NAMALWA (cell line): ENCODE data around the gene ME2.
A peak's percentile ranks its signal among the peaks of the same experiment; 100 is the strongest.
"Not testable (repeated sequence)": the region's sequence is repeated elsewhere in the genome, so short reads cannot be mapped to it uniquely, and the experiment has no call there.

Source experiments
- DNase-seq: peaks from one replicate; pipeline ENCODE4 v3.0.0-alpha.2; 2015; ENCODE audit warnings: low spot score

ME2 gene

DNA sequence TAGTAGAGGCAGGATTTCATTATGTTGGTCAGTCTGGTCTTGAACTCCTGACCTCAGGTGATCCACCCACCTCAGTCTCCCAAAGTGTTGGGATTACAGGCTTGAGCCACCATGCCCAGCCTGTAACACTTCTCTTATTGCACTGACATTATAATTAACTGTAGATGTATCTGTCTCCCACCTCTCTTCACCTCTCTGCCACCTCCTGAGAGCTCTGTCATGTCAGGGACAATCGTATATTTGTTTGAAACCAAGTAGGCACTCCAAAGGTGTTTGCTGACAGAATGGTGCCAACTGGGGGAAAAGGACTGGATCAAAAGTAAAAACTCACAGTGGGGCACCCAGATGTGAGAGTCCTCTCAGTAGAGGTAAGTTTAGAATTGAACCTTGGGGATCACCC lies 17.3 kb upstream of the ME2 start:
- no peak for DNase-seq

DNA sequence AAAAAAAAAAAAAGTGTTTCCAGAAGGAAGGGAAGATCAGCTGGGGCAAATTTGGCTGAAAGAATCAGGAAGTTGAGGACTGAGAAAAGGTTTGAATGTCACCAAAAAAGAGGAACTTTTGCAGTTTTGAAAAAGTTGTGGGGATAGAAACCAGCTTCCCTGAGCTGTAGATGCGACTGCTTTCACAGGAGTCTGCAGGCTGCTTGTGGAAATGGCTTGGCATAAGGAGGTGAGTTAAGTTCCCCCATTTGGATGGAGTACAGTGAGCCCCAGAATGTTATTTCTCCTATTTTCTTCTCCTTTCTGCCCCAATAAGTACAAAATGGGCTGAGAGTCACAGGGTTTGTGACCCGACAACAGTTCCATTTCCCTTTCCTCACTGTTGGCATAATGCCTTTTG lies 16.5 kb upstream of the ME2 start:
- DNase-seq = no peak

DNA sequence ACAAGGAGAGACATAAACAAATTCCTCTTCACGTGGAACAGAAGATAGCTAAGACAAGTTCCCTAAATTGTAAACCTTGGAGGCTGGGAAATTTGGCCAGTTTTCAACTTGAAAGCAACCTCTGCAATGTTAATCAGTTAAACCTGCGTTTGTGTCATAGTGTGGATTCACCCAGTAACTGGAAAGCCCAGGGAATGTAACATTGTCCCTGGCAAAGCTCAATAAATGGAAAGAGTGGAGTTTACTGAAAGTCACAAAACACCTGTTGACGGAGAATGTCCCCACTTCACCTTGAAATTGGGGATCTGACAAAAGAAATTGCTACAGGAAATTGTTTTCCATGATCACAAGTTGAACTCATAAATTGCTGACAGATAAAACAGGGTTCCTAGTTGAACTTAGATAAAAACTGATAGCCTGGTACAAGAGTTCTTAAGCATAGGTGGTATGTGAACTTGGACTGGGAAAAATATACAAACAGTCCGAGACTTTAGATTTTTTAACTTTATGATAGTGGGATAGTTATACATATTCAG lies 15.0 kb upstream of the ME2 start:
- no peak for DNase-seq

DNA sequence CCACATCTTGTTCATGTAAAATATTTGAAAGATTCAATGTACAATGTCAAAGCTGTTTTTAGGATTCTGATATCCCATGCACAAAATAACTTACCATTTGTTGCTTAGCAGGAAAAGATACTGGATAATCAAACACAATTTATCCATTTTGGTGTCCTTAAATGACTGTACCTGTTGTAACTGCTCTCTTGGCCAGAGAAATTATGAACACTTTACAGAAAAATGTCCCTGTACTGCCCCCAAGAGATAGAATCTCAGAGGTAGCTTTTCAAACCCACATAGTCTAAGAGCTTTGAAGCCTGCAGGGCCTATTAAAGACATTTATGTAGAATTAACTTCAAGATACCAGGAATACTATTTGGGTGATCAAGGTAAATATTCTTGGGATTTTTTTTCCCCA lies 12.2 kb upstream of the ME2 start:
- DNase-seq = peak; percentile 54

DNA sequence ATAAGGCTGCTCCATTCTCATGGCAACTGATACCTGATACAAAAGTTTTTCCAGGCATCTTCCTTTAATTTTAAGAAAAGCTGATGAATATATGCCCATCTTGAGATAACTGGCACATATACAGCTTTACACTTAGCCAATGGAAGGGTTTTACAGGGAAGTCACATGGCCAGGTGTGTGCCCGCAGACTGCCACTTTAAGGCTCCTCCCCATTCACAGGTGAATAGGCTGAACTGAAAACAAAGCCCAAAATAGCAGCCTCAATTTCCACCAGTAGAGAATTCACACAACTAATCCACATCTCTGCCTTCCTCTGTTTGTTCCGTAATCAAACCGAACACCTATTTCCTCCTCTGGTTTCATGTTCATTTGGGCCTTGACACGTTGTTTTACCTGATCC lies 9.8 kb upstream of the ME2 start:
- no peak for DNase-seq

DNA sequence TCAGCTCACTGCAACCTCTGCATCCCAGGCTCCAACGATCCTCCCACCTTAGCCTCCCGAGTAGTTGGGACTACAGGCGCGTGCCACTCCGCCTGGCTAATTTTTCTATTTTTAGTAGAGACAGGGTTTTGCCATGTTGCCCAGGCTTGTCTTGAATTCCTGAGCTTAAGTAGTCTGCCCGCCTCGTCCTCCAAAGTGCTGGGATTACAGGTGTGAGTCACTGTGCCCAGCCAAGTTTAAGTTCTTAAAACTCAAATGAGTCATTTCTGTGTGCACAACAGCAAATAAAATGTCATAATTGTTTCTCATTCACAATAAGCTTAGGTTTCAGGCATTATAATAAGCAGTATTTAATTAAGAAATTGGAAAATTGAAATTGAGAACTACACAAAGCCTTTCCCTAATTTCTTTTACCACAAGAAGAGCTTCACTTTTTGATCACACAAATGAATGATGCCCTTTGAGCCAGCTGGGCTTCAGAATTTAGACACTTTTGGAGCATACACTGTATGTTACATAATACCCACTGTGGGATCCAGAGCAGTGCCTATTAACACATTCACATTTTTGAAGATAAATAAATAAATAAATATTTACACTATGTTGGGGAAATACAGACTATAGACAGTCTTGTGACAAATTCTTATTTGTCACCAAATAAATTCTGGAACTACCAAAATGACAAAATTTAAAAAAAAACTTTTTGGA lies 8.6 kb upstream of the ME2 start:
- no peak for DNase-seq

DNA sequence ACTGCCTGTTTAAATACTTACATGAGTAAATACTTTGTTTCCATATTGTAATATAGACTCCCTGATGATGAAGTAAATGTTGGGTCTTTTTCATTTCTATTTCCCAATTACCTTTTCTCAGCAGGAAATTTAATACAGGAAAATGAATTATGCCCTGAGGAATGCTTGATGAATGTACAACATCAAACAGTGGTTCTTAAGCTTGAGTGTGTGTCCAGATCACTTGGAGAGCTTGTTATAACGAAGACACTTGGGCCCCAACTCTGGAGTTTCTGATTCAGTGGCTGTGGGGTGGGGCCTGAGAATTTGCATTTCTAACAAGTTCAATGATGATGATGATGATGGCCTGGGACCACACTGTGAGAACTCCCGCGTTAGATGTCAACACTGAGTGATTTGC lies 7.1 kb upstream of the ME2 start:
- DNase-seq = no peak

DNA sequence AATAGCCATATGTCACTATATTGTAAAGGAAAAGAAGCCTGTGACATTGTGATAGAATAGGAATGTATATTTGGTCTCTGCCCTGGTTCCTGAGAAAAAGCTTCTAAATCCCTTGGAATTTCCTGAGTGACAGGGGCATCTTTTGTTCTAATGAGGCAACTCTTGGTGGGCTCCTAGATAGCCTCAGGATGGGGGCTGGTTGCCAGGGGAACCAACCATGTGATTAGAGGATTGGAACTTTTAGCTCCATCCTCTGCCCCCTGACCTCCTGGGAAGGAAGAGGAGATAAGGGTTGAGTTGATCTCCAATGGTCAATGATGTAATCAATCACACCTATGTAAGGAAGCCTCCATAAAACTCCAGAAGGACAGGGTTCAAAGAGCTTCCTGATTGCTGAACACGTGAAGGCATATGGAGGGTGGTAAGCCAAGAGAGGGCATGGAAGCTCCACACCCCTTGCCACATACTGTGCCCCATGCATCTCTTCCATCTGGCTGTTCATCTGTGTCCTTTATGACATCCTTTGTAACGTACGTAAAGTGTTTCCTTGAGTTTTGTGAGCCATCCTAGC lies 2.9 kb upstream of the ME2 start:
- no peak for DNase-seq

DNA sequence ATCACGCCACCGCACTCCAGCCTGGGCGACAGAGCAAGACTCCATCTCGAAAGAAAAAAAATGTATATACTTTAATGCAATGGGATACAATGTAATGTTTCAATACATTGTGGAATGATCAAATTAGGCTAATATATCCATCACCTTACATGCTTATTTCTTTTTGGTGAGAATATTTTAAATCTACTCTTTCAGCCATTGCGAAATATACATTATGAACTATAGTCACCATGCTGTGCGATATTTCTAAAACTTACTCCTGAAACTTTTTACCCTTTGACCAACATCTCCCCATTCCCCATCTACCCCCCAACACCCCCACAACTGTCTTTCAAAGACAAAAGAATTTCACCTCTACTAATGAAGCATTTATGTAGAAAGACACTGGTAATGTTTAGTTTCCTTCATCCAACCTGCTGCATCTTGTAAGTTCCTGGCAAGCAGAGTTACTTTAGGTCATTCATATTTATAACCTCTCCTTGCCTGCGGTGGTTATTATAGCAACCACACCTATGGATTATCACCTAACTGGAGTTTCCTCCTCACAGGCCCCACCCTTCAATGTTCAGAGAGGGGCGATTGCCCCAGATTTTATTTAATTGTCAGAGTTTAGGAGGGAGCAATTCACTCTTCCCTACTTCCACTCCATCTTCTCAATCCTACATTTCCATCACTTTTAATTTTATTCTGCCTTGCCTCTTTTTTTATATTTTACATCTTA lies 1.2 kb upstream of the ME2 start:
- DNase-seq = no peak

DNA sequence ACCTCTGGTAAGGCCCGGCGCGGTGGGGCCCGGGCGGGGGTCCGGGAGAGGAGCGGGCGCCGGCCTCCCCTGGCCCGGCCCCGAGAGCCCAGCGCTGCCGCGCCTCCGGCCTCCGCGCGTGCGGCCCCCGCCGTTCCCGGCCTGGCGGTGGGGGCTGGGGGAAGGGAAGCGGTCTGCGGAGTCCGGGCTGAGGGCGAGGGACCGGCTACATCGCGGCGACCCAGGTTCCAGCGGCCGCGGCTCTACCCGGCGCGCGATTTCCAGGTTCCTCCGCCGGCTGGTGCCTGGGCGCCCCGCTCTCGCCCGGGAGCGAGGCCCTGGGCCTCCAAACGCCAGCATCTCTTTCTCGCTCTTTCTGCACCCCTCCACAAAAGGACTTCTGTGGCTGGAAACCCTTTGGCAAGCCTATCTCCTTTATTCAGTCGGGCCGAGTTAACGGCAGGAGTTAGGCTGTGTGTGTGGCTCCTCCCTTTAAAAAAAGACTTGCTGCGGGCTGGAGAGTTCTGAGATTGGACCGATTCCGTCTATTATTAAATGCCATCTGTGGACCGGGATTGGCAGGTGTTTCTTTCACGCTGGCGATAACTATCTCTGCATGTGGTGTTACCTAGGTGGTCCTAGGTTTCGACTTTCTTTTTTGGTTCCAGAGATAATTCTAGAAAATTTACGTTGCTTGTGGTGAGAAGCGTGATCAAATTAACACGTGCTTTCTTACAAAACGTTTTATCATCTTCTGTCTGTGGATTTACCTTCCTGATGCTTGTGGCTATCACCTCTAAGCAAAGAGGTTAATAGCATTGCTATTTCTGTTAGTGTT lies 592 bp downstream of the ME2 start:
- DNase-seq = peak; percentile 81

DNA sequence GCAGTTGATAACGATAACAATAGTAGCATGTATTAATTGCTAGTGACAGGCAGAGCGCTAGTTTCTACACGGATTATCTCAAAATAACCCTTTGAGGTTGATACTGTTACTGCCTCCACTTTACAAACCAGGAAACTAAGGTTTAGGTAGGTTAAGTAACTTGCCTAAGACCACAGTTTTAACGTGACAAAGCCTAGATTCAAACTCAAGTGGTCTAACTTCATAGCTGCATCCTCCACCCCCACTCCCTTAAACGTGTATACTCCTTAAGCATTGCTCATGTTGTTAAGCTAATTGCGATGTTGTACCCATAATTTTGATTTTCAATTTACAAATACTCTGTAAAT lies 1.2 kb downstream of the ME2 start:
- no peak for DNase-seq

DNA sequence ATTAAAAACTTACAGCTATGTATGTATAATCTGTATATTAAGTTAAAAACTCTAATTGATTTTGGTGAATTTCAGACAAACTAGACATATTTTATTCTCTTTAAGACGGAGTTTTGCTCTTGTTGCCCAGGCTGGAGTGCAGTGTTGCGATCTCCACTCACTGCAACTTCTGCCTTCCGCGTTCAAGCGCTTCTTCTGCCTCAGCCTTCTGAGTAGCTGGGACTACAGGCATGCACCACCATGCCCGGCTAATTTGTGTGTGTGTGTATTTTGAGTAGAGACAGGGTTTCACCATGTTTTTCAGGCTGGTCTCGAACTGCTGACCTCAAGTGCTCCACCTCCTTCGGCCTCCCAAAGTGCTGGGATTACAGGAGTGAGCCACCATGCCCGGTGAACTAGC lies 2.0 kb downstream of the ME2 start:
- DNase-seq = not testable (repeated sequence)

DNA sequence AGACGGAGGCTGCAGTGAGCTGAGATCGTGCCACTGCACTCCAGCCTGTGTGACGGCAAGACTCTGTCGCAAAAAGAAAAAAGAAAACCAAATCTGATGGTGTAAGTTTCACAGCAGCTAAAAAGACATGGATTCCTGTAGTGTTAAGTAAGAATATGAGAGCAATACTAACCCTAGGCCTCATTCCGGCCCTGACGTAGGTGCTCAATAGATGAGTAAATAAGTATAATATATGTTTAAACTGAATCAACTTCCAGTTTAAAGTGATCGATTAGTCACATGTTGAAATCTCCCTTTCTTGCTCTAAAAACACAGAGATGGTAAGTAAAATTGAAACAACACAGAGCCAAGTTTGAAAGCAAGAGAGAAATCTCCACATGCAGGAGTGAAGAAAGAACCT lies 8.0 kb downstream of the ME2 start:
- DNase-seq = no peak

DNA sequence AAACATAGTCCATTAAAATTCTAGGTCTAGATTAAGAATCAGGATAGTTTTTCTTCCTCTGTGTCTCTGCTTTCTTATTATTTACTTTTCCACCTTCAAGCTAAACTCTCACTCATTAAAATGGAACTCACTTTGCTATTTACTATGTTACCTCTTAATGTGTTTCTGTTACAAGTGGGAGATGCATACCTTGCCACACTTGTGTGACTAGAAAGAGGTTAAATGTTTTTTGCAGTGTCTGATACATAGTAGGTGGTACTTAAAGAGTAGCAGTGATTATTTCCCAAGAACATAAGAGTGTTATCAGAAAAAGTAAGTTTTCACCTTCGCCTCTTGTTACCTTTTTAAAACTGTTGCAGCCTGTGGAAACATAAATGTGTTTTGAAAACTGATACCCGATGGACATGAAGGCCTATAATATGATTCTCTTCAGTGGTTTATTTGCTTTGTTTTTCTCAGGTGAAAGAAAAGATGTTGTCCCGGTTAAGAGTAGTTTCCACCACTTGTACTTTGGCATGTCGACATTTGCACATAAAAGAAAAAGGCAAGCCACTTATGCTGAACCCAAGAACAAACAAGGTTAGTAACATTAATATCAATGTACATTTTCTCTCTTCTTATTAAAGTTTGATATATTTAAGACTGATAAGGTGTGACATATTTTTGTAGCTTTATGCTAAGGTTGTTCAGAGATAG lies 16.6 kb downstream of the ME2 start:
- no peak for DNase-seq

DNA sequence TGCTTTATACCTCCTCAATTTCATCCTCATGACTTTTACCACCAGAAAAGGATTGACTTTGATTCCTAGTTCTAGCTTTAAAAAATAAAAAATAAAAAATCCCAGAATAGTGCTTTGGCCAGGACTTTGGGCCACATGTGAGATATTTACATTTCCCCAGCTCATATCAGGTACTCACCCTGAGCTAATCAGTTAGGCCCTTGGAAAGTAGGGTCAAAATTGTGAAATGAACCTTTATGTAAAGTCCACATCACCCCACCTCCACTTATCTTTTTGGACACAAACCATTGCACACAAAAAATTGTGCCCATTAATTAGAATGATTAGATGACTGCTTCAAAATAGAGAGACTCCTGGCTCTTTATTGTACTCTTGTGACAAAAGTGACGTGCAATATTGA lies 17.2 kb downstream of the ME2 start:
- DNase-seq = no peak

DNA sequence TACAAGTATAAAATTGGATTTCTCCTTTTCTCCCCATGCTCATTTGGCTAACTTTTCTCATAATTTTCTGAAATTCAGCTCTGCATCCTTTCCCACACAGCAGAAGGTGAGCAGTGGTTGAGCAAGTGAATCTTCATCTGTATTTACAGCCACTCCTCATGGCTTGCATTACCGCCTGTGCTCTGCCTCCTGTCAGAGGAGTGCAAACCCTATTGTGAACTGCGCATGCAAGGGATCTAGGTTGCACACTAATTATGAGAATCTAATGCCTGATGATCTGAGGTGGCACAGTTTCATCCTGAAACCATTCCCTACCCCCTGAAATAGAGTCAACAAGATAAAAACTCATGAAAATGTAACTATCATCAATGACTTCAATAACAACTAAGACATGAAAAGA lies 20.0 kb downstream of the ME2 start:
- DNase-seq = no peak

DNA sequence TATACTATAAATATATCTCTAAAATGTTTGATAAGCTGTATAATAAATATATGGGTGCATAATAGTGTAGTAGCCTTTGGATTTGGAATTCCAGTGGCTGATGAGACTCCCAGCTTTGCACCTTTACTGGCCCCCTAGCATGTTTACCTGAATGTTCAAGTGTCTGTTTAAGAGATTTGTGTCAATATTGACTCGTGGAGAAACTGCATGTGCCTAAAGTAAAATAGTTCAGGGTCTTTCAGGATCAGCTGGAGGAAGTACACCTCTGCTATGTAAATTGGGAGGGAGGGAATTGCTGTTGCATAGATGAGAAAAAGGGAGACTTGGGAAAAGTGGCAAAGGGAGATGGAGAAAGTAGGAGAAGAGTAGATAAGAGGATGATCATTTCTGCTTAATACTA lies 23.9 kb downstream of the ME2 start:
- no peak for DNase-seq

DNA sequence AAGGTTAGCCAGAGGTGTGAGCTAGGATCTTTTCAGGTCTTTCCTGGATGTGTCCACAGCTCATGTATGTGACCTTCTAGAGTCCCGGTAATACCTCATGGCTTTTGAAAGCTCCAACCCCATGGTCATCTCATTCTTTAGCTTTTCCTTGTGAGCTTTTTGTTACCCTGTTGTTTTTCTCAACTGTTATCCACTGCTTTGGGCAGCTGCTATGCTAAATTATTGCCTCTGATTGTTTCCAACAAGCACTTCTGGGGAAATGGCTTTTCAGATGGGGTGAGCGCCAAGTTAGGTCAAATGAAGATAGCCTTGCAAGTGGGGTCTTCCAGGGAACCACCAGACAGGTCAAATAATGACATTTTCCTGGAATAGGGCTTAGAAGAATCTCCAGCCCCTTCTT lies 27.9 kb downstream of the ME2 start:
- DNase-seq = no peak

DNA sequence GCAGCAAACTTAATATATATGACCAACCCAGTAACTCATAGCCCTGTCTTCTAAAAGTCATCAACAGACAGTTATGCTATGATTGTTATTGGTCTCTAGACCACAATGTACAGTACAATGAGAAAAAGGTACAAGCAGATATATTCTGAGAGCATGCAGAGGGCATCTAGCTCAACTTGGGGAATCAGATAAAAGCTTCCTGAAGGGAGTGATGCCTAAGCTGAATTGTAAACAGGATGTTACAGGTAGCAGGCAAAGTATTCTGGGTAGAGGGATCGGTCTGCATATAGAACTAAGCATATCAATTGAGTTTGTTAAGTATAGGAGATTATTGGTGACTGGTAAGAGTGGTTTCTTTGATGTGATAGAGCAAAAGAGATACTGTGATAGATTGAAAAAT lies 30.3 kb downstream of the ME2 start:
- no peak for DNase-seq

DNA sequence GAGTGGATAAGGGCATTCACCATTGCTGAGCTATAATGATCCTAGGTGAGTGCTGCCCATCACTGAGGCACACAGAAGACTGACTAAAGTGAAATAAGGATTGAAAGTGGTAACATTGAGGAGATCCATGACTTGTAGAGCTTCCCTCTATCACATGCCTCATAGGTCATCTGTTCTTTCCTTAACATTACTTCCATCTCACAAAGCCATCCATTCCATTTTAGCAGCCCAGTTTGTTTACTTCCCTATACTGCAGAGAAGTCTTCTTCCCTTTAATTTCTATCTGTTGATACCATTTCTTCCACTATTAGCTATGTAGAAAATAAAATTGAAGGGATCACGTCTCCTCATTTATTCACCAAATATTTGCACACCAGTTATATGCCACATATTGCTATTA lies 32.1 kb downstream of the ME2 start:
- no peak for DNase-seq

DNA sequence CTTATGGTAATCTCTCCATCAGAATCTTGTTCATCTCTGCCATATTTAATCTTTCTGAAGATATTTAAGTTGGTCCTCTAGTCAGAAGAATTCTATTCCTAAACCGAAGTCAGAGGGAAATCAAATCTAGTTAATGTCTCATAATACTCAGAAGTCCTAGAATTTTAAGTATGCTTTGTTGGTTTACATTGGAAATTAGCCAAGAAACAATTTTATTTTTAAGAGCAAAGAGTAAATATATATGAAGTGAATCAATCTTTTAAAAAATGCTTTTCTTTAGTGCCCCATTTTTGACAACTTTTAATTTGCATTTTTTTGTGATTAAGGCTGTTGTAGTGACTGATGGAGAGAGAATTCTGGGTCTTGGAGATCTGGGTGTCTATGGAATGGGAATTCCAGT lies 38.1 kb downstream of the ME2 start:
- DNase-seq = no peak

DNA sequence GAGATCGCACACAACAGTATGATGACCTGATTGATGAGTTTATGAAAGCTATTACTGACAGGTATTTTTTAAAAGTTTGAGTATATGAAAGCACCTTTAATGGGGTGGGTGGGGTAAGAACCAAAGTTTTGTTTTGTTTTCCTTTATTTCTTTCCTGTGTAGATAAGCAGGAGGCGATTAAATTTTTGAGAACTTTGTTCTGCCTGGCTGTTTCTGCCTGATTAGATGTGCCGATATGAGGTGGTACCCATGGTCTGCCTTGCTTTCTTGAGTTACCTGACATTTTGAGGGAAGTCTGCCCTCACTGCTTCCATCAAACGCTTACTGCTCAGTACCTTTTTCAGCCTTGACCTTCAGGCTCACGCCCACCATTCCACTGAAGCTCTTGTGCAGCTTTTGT lies 39.2 kb downstream of the ME2 start:
- no peak for DNase-seq
